Spleen (tissue), 11 donors: ENCODE measurements around the gene DEPP1. TPM values are rescaled to one million over a fixed set of nuclear protein-coding genes. Genes with fewer than 3 reads are reported as not detected.
A peak's percentile ranks its signal among the peaks of the same experiment; 100 is the strongest.

Experiments
- DNase-seq: peaks from one replicate; pipeline ENCODE4 v3.0.0-alpha.2; 2020
- H3K27ac ChIP-seq, 8 donors: fragments of 200-600 bp; sonication (generic) in 7 of 8; 1 replicate in 4 of 8; 2 replicates in 4 of 8; pipeline versions ENCODE4 v1.5.0 to v1.8.0; 2016 to 2021; ENCODE audit warnings: inconsistent platforms in 4 of 8, mild to moderate bottlenecking in 4 of 8, moderate library complexity in 1 of 8
- H3K27me3 ChIP-seq, 7 donors: fragments of 200-600 bp; sonication (generic) in 6 of 7; replicated peaks in 1 of 7; 1 replicate in 4 of 7; 2 replicates in 3 of 7; pipeline versions ENCODE4 v1.5.0 to v1.8.0; 2016 to 2021; ENCODE audit warnings: inconsistent platforms in 3 of 7, mild to moderate bottlenecking in 1 of 7
- H3K36me3 ChIP-seq, 6 donors: fragments of 200-600 bp; sonication (generic) in 5 of 6; 1 replicate in 4 of 6; 2 replicates in 2 of 6; pipeline versions ENCODE4 v1.5.0 to v1.8.0; 2016 to 2021; ENCODE audit warnings: inconsistent platforms in 2 of 6
- H3K4me1 ChIP-seq, 6 donors: fragments of 200-600 bp; sonication (generic) in 5 of 6; 1 replicate in 3 of 6; 2 replicates in 3 of 6; pipeline versions ENCODE4 v1.5.0 to v1.8.0; 2016 to 2021; ENCODE audit warnings: inconsistent platforms in 3 of 6
- H3K4me3 ChIP-seq, 8 donors: fragments of 200-600 bp; sonication (generic) in 7 of 8; 1 replicate in 4 of 8; 2 replicates in 4 of 8; pipeline versions ENCODE4 v1.5.0 to v1.8.0; 2016 to 2021; ENCODE audit warnings: inconsistent platforms in 4 of 8, mild to moderate bottlenecking in 4 of 8, moderate library complexity in 2 of 8
- H3K9me3 ChIP-seq, 8 donors: fragments of 200-600 bp; sonication (generic) in 7 of 8; 1 replicate in 4 of 8; 2 replicates in 4 of 8; pipeline versions ENCODE4 v1.5.0 to v1.8.0; 2016 to 2021; ENCODE audit warnings: inconsistent platforms in 4 of 8
- CTCF ChIP-seq, 11 experiments: fragments of 200-600 bp in 7 of 11; fragments of 450-650 bp in 4 of 11; sonication (generic) in 4 of 11; IDR thresholded peaks in 8 of 11; conservative IDR thresholded peaks in 3 of 11; 1 replicate in 7 of 11; 2 replicates in 4 of 11; pipeline versions ENCODE4 v1.4.0 to v1.8.0; 2016 to 2021; ENCODE audit warnings: antibody characterized with exemption in 11 of 11, inconsistent platforms in 4 of 11, mild to moderate bottlenecking in 1 of 11
- POLR2A ChIP-seq, 3 donors: fragments of 450-650 bp; IDR thresholded peaks; one replicate each; pipeline ENCODE4 v1.5.1; 2017; ENCODE audit warnings: antibody characterized with exemption in 3 of 3, mild to moderate bottlenecking in 1 of 3
- POLR2AphosphoS5 ChIP-seq, 3 donors: sonication (generic); formaldehyde crosslinking; IDR thresholded peaks; one replicate each; pipeline ENCODE4 v1.5.1; 2017; ENCODE audit warnings: antibody characterized with exemption in 3 of 3
- WGBS, 5 donors: extraction: QIAGEN DNeasy Blood & Tissue Kit in 3 of 5; methylation state at CpG; one replicate each; pipeline versions ENCODE4 v1.1.5 to v1.1.7; 2013 to 2018; 5-methylcytosine and 5-hydroxymethylcytosine counted together
- intact Hi-C: fragments of 100-400 bp; cut with DNase I; formaldehyde crosslinking; loops from one replicate; pipeline ENCODE4 v1.15.0; 2023; ENCODE audit warnings: low total_unique reads
- polyA plus RNA-seq, 3 donors: library from polyadenylated mRNA; stranded (reverse); fragments of 200-250 nt; gene quantifications; one replicate each; pipeline ENCODE4 v1.2.1, GENCODE V29; 2013
- total RNA-seq, 7 donors: library from RNA; depleted of rRNA in 3 of 7; stranded (reverse); fragments of >200 nt in 3 of 7; fragmentation: NEBNext Ultra II Directional in 4 of 7; extraction: Animal tissue kit (Norgen Biotek cat#: 25700) in 4 of 7; gene quantifications; one replicate each; pipeline versions ENCODE4 v1.1.0 to v1.2.1, GENCODE V29; 2016 to 2021
- donor health status: healthy with polysubstance abuse.
- donor health status: DM: no; HTN: no; CAD: no; lungs with moderate emphysema.
- donor health status: DM: no; HTN: no; CAD: no.
- donor health status: Bipolar disorder and iron deficiency.
- donor health status: healthy.
- donor health status: DM: no; HTN: no; CAD: no.
- donor health status: DM: yes; HTN: yes; CAD: no.

The DEPP1 gene
- total and polyA plus RNA-seq, 10 donors, result 9.5 to 90.1 (median 18.4) TPM

- H3K27ac ChIP-seq, result peak overlapping the region; percentile 6 to 84 (median 74)
- TF ChIP-seq CTCF (IDR thresholded peaks at IDR 0.05 in 8 of 11, conservative IDR thresholded peaks at IDR 0.05 in 3 of 11), result peak; percentile 78 to 99 (median 97)
- TF ChIP-seq POLR2AphosphoS5 (IDR thresholded peaks at IDR 0.05), result peak; percentile 55 to 68 (median 66)
- TF ChIP-seq POLR2A (IDR thresholded peaks at IDR 0.05), result no peak
- no peaks in the 10 kb centered on the region for H3K27me3 ChIP-seq
- peaks cover 0 to 53% (median 0%) of the 10 kb centered on the region in 6 donors for H3K36me3 ChIP-seq
- intact Hi-C loops, result loop anchor here (5.0 kb wide), 1 partner anchor 43 kb away; no protein-coding TSS in a partner anchor
- peak; percentile 94 for DNase-seq
- 4 to 9% (median 5%) methylated on average over 37 to 46 of the region's 46 CpGs for WGBS, 5 donors
- H3K9me3 ChIP-seq, result no peaks in the 10 kb centered on the region
- H3K4me1 ChIP-seq, result peaks cover 14 to 99% (median 54%) of the 10 kb centered on the region in 6 donors
- H3K4me3 ChIP-seq, result peak overlapping the region; percentile 14 to 70 (median 34)
Observed at GRCh38 chr10:44974628-44975430, 3.8 kb downstream of the DEPP1 start.

DNA sequence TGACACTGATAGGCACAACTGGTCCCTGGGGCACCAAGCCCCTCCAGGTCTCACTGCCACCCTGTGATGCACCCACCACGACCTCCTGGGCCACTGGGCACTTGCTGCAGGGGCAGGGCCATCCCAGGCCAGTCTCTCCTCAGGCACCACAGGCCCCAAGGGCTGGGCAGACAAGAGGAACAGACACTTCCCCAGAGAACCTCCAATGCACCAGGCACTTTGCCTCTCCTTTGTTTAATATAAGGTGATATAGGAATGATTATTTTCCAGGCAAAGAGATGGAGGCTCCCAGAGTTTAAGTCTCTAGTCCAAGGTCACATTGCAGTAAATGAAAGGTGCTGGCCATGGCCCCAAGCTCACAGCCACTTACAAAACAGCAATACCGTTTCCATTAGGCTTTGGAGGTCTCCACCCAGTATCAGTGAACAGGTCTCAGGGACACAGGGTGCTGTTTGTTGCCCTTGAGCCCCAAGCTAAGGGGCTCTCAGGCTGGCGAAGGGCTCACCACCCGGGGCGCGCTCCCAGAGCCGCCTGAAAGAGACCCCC is 4.5 kb downstream of the DEPP1 start:
- WGBS, 5 donors, result 43 to 59% (median 56%) methylated on average over 6 to 7 of the region's 7 CpGs
- TF ChIP-seq CTCF (IDR thresholded peaks at IDR 0.05 in 8 of 11, conservative IDR thresholded peaks at IDR 0.05 in 3 of 11) (no peak), POLR2A (IDR thresholded peaks at IDR 0.05) (no peak), POLR2AphosphoS5 (IDR thresholded peaks at IDR 0.05) (peak in 1 of 3 donors; percentile 49)
- intact Hi-C loops, result no loop called here
- H3K9me3 ChIP-seq, result no peaks in the 10 kb centered on the region
- peaks cover 0 to 55% (median 0%) of the 10 kb centered on the region in 6 donors for H3K36me3 ChIP-seq
- no peaks in the 10 kb centered on the region for H3K27me3 ChIP-seq
- H3K4me3 ChIP-seq, result peak overlapping the region; percentile 14 to 70 (median 34)
- H3K4me1 ChIP-seq, result peaks cover 21 to 99% (median 54%) of the 10 kb centered on the region in 6 donors
- DNase-seq, result peak; percentile 78
- peak overlapping the region; percentile 6 to 84 (median 74) for H3K27ac ChIP-seq

- TF ChIP-seq POLR2A (IDR thresholded peaks at IDR 0.05) (no peak), POLR2AphosphoS5 (IDR thresholded peaks at IDR 0.05) (peak in 1 of 3 donors; percentile 21)
- Histone ChIP-seq H3K4me3 (peak overlapping the region in 1 of 8 donors; percentile 70), H3K27me3 (no peaks in the 10 kb centered on the region), H3K36me3 (peaks cover 0 to 55% (median 0%) of the 10 kb centered on the region in 6 donors), H3K9me3 (no peaks in the 10 kb centered on the region), H3K27ac (peak overlapping the region in 7 of 8 donors; percentile 3 to 84 (median 75)), H3K4me1 (peaks cover 23 to 99% (median 54%) of the 10 kb centered on the region in 6 donors)
- intact Hi-C loops, result no loop called here
- peak; percentile 66 for DNase-seq
- WGBS, 5 donors, result 34 to 45% (median 39%) methylated on average over 17 to 18 of the region's 18 CpGs
Observed at GRCh38 chr10:44973323-44974081, 5.1 kb downstream of the DEPP1 start.

- Histone ChIP-seq H3K27me3 (no peaks in the 10 kb centered on the region), H3K27ac (peak overlapping the region in 4 of 8 donors; percentile 75 to 84 (median 80)), H3K9me3 (no peaks in the 10 kb centered on the region), H3K36me3 (peaks cover 0 to 55% (median 0%) of the 10 kb centered on the region in 6 donors), H3K4me3 (no peak overlapping the region), H3K4me1 (peaks cover 25 to 99% (median 56%) of the 10 kb centered on the region in 6 donors)
- TF ChIP-seq POLR2AphosphoS5 (IDR thresholded peaks at IDR 0.05) (peak in 1 of 3 donors; percentile 72), CTCF (IDR thresholded peaks at IDR 0.05 in 8 of 11, conservative IDR thresholded peaks at IDR 0.05 in 3 of 11) (no peak)
- DNase-seq, result peak; percentile 78
- 78 to 88% (median 87%) methylated on average over 4 to 6 of the region's 6 CpGs for WGBS, 5 donors
- intact Hi-C loops, result no loop called here
Observed at GRCh38 chr10:44972874-44973306, 5.7 kb downstream of the DEPP1 start.
